GM12892 (cell line): ENCODE results near the gene OPCML.

Experiments used
- POLR2A ChIP-seq: IDR thresholded peaks from 2 replicates; pipeline ENCODE4 v1.6.1; 2011; ENCODE audit warnings: low read depth, low read length, control low read depth
- POLR2AphosphoS5 ChIP-seq: IDR thresholded peaks from 2 replicates; pipeline ENCODE4 v1.6.1; 2011; ENCODE audit warnings: low read depth, low read length, control low read depth
- TAF1 ChIP-seq: IDR thresholded peaks from 2 replicates; pipeline ENCODE4 v1.6.1; 2011; ENCODE audit warnings: low read depth, mild to moderate bottlenecking, control low read depth, low read length, borderline replicate concordance

DNA sequence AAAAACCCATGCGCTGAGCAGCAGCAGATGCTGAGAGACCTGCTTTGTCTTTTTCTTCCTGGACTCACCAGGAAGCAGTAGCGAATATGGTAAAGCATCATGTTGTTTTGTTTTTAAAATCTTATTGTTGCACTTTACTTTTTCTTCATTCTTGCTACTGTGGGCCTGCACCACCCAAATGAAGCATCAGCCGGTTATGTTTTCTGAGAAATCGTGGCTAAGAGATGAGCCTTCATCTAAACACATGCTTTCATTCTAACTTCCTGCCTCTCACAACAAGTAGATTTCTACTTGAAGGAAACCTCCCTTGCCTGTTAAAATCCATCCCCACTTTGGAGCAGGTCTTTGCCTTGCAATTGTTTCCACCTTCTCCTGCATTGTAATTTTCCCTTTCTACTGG is 1136.0 kb downstream of the OPCML start:
- TF ChIP-seq TAF1 (no peak), POLR2A (no peak), POLR2AphosphoS5 (no peak)
